ENCODE measurements around the gene CADPS2.

DNA sequence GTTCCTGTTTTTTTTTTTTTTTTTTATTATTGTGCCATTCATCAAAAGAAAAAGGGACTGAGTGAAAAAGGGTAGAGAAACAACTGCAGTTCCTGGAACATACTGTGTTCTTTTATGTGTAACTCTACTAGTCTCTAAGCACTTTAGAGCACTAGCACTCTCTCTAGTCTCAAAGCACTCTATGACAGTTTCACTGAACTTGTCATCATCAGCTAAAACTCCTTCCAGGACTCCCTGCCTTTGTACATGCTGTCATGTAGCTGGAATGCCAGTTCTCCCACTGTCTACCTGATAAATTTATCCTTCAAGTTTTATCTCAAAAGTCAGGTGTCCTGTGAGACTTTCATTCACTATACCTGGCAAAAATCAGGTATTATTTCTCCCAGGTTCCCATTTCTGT, 333.5 kb downstream of the CADPS2 start:
- no peak for TF ChIP-seq POU2F2 (IDR thresholded peaks at IDR 0.05; ENCODE audit: borderline replicate concordance, low read depth, low read length)
- TF ChIP-seq, protein P1, sequence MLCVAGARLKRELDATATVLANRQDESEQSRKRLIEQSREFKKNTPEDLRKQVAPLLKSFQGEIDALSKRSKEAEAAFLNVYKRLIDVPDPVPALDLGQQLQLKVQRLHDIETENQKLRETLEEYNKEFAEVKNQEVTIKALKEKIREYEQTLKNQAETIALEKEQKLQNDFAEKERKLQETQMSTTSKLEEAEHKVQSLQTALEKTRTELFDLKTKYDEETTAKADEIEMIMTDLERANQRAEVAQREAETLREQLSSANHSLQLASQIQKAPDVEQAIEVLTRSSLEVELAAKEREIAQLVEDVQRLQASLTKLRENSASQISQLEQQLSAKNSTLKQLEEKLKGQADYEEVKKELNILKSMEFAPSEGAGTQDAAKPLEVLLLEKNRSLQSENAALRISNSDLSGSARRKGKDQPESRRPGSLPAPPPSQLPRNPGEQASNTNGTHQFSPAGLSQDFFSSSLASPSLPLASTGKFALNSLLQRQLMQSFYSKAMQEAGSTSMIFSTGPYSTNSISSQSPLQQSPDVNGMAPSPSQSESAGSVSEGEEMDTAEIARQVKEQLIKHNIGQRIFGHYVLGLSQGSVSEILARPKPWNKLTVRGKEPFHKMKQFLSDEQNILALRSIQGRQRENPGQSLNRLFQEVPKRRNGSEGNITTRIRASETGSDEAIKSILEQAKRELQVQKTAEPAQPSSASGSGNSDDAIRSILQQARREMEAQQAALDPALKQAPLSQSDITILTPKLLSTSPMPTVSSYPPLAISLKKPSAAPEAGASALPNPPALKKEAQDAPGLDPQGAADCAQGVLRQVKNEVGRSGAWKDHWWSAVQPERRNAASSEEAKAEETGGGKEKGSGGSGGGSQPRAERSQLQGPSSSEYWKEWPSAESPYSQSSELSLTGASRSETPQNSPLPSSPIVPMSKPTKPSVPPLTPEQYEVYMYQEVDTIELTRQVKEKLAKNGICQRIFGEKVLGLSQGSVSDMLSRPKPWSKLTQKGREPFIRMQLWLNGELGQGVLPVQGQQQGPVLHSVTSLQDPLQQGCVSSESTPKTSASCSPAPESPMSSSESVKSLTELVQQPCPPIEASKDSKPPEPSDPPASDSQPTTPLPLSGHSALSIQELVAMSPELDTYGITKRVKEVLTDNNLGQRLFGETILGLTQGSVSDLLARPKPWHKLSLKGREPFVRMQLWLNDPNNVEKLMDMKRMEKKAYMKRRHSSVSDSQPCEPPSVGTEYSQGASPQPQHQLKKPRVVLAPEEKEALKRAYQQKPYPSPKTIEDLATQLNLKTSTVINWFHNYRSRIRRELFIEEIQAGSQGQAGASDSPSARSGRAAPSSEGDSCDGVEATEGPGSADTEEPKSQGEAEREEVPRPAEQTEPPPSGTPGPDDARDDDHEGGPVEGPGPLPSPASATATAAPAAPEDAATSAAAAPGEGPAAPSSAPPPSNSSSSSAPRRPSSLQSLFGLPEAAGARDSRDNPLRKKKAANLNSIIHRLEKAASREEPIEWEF (IDR thresholded peaks at IDR 0.05; ENCODE audit: insufficient replicate concordance, low read depth, low read length) = no peak
- TF ChIP-seq, protein P2, sequence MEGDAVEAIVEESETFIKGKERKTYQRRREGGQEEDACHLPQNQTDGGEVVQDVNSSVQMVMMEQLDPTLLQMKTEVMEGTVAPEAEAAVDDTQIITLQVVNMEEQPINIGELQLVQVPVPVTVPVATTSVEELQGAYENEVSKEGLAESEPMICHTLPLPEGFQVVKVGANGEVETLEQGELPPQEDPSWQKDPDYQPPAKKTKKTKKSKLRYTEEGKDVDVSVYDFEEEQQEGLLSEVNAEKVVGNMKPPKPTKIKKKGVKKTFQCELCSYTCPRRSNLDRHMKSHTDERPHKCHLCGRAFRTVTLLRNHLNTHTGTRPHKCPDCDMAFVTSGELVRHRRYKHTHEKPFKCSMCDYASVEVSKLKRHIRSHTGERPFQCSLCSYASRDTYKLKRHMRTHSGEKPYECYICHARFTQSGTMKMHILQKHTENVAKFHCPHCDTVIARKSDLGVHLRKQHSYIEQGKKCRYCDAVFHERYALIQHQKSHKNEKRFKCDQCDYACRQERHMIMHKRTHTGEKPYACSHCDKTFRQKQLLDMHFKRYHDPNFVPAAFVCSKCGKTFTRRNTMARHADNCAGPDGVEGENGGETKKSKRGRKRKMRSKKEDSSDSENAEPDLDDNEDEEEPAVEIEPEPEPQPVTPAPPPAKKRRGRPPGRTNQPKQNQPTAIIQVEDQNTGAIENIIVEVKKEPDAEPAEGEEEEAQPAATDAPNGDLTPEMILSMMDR (IDR thresholded peaks at IDR 0.05 in 2 of 3, conservative IDR thresholded peaks at IDR 0.05 in 1 of 3; ENCODE audit: control insufficient read depth in 2 of 3, extremely low read depth in 1 of 3, insufficient read depth in 1 of 3, low read depth in 3 of 3, low read length in 3 of 3) = no peak
- no peak for TF ChIP-seq POLR2AphosphoS5 (IDR thresholded peaks at IDR 0.05; ENCODE audit: low read length)
- no peak for TF ChIP-seq POLR2A (IDR thresholded peaks at IDR 0.05; ENCODE audit: low read depth, low read length)
